ENCODE results near the gene CCL3.
"Not testable (repeated sequence)": the region's sequence is repeated elsewhere in the genome, so short reads cannot be mapped to it uniquely, and the experiment has no call there.

- TF ChIP-seq, protein P1, sequence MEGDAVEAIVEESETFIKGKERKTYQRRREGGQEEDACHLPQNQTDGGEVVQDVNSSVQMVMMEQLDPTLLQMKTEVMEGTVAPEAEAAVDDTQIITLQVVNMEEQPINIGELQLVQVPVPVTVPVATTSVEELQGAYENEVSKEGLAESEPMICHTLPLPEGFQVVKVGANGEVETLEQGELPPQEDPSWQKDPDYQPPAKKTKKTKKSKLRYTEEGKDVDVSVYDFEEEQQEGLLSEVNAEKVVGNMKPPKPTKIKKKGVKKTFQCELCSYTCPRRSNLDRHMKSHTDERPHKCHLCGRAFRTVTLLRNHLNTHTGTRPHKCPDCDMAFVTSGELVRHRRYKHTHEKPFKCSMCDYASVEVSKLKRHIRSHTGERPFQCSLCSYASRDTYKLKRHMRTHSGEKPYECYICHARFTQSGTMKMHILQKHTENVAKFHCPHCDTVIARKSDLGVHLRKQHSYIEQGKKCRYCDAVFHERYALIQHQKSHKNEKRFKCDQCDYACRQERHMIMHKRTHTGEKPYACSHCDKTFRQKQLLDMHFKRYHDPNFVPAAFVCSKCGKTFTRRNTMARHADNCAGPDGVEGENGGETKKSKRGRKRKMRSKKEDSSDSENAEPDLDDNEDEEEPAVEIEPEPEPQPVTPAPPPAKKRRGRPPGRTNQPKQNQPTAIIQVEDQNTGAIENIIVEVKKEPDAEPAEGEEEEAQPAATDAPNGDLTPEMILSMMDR (IDR thresholded peaks at IDR 0.05; ENCODE audit: low read depth, low read length) = not testable (repeated sequence)
- not testable (repeated sequence) for TF ChIP-seq EZH2phosphoT487 (IDR thresholded peaks at IDR 0.05; ENCODE audit: low read depth)
Observed at GRCh38 chr17:36103401-36103975, 13.5 kb upstream of the CCL3 start, which contains the start of gene CCL4.
